CD4-positive, alpha-beta T cell treated with Interleukin-6 at 100 ng/mL for 8 hours (primary cell): Measurements from ENCODE around the gene NTRK2.

Experiments used
- DNase-seq: peaks from one replicate; pipeline ENCODE4 v3.0.0-alpha.2; 2020; ENCODE audit warnings: mixed read lengths, low spot score

NTRK2 gene

DNA sequence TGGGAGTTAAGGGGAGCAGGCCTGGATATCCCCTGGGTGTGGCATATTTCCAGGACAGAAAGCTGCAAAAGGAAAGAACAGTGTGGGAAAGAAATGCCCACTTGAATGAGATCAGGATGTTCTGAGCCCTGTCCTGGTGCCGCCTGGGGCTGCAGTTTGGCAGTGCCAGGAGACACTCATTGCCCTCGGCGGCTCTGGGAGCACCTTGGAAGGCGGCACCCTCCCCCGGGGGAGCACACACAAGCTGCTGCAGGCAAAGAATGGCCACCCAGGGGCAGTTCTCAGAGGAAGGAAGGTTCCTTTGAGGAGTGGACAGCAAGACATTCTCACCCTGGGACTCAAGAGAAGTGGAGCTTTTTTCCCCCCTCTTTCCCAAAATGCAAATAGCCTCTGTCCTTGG is 305.3 kb downstream of the NTRK2 start:
- no peak for DNase-seq

DNA sequence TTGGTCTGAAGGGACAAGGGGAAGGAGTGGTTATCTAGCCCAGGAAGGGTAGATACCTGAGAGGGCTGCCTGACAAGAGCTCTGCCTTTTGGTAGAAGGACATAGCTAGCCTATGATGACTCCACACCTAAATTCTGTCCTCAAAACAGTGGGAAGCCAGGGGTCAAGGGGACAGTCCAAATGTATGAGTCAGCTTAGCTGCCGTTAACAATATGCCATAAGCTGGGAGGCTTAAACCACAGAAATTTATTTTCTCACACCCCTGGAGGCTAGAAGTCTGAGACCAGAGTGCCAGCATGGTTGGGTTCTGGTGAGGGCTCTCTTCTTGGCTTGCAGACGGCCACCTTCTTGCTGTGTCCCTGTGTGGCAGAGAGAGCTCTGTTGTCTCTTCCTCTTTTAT is 306.4 kb downstream of the NTRK2 start:
- no peak for DNase-seq

GRCh38 chr9:84978661-84979060 is 309.1 kb downstream of the NTRK2 start:
- no peak for DNase-seq

- no peak for DNase-seq
Measured at GRCh38 chr9:84983749-84984148, 314.2 kb downstream of the NTRK2 start.

- DNase-seq = no peak
Measured at GRCh38 chr9:84988621-84989020, 319.1 kb downstream of the NTRK2 start.

DNA sequence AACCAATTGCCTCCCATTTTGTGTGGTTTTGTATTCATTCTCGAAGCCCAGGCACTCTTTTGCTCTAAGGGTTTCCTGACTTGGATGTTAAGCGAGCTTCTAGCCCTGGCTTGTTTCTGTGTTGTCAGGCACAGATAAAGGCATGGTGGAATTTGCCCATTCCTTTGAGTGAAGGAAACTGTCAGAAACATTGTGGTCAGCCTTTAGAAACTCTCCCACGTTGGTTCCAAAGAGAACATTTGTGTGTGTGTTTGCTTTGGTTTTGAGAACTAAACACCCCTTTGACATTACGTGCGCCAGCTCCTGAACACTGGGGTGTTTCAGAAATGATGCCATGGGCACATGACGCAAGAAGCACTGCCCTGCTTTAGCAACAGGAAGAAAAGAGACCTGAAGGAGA is 320.9 kb downstream of the NTRK2 start:
- no peak for DNase-seq

DNA sequence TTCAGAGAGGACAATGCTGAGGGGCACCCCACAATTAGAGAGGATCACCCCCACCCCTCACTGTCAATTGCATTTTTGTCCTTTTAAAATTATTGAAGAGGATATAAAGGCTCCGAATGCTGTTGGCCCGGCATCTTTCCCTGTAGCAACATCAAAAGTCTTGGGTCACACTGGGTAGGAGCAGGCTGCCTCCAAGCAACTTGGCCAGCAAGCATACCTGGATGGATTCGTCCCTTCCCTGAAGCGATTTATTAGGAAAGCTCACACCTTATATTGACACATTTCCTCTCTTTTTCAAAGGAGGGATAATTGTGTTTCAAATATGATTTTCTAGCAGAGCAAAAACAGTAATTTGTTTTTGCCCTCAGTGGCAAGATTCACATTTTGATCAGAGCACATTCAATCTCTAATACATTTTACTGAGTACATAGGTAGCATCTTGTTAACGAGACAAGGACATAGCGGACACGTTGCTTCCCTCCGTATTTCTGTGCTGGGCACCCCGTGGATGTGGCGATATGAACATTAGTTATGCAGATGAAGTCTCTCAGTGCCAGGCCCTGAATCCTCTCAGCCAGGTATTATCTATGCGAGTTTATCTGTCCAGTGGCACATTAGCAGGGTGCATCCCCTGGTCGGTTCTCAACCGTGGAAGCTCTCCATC is 321.5 kb downstream of the NTRK2 start:
- no peak for DNase-seq

- no peak for DNase-seq
Measured at GRCh38 chr9:84991514-84991870, 322.0 kb downstream of the NTRK2 start.

GRCh38 chr9:84992381-84992780 is 322.9 kb downstream of the NTRK2 start:
- no peak for DNase-seq

DNA sequence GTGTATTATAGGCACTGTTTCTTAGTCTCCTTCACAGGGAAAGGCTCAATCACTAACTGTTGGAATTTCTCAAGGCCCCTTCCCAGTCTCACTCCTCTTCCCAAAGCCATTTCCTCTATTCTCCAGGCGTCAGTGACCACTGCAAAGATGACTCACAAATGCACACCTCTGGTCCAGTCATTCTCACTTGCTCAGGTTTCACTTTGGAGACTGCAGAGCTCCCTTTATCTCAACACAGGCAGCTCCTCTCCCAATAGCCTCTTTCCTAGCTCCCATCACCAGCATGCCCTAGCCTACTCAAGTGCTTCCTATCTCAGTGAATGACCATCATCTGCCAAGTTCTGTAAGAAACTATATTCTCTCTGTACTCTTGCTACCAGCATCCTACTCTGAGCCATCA is 323.6 kb downstream of the NTRK2 start:
- no peak for DNase-seq

- DNase-seq = no peak
Measured at GRCh38 chr9:84996029-84996428, 326.5 kb downstream of the NTRK2 start.

DNA sequence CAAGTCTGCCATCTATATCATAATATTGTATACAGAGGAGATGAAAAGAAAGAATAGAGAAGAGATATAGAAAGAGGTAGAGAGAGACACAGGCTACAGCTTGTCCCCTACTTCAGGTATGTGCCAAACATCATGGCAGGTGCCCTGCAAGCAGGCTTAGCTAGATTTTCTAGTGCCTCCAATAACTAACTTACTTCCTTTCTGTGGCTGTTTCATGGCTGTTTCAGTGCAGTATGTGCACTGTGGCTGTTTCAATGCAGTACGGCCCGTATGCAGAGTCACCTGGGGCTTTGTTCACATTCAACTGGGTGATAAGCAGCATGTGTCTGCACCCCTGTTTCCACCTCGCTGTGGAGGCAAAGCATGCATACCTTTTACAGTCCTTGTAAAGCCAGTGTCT is 327.2 kb downstream of the NTRK2 start:
- no peak for DNase-seq

DNA sequence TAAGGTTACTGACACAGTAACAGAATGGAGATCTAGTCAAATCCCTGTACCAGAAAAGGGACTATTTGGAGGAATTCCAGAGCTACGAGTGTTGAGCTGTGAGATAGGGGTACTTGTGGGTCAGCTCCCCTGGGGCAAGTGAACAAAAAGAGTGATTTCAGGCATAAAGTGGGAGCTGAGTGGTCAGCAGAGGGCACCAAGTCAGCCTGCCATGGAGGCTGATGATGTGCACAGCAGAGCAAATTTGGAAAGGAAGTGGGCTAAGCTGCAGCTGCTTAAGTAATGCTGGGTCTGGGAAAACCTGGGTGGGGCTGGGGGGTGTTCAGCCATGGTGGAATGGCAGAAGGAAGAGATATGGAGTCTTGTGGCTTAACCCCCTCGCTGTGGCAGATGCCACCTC is 327.9 kb downstream of the NTRK2 start:
- no peak for DNase-seq

DNA sequence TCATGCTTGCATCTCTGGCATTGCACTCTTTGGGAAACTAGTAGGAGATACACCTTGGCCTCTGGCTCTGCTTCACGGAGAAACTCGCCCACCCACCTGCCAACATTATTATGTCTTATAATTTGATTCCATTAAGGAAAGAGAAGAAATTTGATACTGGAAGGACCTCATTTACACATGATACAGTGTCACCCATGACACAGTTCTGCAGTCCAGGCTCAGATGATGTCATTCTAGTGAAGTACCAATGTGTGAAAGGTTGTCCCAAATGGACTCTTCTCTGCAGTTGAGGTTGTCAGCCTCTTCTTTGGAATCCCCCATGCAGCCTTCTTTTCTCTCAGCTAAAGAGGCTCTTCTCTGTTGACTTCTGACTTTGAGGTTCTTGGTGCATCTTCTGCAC is 329.1 kb downstream of the NTRK2 start:
- DNase-seq = no peak

DNA sequence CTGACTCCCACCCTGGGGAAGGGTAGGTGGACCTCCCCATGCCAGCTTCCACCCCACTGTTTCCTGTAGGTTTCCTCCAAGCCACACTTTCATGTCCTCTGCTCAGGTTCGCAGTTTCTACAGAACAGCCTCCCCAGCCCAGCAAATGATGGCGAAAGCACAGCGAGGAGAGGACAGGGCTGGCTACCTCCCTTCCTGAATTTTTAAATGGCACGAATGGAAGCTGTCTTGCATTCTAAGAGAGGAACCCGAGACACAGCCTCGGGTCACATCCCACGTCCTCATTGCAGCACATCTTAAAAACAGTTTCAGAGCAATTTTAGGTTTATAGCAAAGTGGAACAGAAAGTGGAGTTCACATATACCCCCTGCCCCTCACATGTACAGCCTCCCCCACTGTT is 330.3 kb downstream of the NTRK2 start:
- DNase-seq = no peak

GRCh38 chr9:85001925-85002324 is 332.4 kb downstream of the NTRK2 start:
- no peak for DNase-seq

- no peak for DNase-seq
Measured at GRCh38 chr9:85004818-85005413, 335.4 kb downstream of the NTRK2 start.

GRCh38 chr9:85007748-85008147 is 338.2 kb downstream of the NTRK2 start:
- no peak for DNase-seq

DNA sequence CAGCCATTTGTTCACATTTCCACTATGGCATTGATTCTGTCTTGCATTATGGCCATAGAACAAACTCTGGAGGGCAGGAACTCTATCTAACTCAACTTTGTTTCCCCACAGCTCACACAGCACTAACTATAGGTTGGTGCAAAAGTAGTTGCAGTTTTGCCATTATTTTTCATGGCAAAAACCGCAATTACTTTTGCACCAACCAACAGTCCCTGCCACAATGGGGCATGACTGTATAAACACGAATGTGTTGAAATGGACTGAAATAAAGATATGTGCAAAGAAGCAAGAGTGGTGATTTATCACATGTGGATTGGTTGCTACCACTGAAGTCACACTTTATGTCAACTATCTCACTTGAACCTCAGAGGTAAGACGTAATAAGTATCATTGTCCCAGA is 338.7 kb downstream of the NTRK2 start:
- no peak for DNase-seq

DNA sequence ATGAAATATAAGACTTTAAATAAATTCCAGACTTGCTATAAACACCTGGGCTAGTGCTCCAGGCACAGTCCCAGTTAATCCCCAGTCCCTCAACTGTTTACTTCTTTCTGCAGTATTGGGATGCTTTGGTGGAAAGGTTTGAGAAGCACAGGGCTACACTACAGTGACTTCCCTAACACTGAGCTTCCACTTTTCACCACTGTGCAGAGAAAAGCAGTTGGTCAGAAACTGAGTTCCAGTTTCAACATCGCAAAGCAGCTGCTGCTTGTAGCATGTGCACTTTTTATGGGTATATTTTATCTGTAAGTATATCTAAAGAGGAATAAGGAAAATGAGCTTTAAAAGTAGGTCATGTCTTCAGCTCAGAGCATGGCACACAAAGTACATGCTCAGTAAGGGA is 339.7 kb downstream of the NTRK2 start:
- no peak for DNase-seq

DNA sequence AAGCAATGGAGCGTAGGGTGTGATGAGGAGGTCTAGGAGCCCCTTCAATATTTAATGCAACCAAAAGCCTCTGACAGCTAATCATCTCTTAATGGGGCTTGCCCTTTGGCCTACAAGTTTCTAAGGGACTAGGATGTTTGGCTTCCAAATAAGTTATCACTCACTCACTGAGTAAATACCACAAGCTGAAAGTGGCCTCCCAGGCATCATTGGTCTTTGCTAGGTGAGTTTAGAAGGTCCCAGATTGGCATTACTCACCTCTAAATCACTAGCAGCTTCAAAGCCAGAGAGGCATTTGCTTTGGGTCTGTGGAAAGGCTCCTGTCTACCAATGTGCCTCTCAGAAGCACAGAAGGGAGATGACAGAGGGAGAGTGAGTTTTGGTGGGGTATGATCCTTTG is 344.2 kb downstream of the NTRK2 start:
- DNase-seq = no peak

DNA sequence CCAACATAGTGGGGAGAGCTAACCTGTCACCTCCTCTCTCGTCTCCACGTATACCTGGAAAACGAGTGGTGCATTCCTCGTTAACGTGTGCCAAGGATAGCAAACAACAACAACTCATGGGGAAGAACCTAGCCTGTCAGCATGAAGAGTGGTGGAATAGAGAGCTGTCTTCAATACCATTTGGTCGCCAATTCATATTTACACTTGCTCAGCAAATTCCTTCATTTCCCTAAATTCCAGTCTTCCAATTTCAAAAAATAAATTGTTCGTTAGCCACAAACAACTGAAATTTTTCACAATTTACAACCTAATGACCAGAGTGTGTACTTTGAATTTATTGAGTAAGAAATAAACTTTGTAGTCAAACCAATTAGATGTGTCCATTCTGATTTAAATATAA is 344.8 kb downstream of the NTRK2 start:
- DNase-seq = no peak

DNA sequence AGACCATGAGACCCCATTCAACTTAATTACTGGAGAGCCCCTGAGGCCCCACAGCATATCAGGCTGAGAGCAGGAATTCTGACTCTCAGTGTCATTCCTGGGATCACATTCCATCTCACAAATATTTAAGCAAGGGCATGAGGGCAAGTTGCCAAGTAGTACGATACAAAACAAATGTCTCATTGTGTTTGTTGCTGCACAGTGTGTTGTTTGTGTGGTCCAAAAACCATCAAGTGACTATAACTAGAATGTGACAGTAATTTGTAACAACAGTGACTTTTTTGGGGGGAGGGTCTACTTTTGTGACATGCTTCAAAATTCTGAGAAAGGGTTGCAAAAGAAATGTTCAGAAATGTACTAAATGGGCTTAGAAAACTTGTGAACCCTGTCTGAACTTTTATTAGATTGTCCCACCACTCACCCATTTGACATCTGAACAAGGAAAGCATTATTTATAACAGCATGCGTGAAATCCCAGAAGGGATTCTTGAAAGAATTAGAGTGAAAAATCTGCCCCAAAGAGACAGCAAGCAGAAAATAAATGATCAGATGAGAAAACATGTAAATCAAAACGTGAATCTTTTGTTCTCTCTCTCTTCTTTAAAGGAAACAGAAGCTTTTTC is 347.0 kb downstream of the NTRK2 start:
- DNase-seq = no peak

- DNase-seq = no peak
Measured at GRCh38 chr9:85020791-85021190, 351.3 kb downstream of the NTRK2 start.
